Neural cell (in vitro differentiated cells): ENCODE measurements around the gene USP17L22. TPM values are rescaled to one million over a fixed set of nuclear protein-coding genes. Genes with fewer than 3 reads are reported as not detected.
"Not testable (repeated sequence)": the region's sequence is repeated elsewhere in the genome, so short reads cannot be mapped to it uniquely, and the experiment has no call there.

ENCODE experiments used
- H2AFZ ChIP-seq: fragments of 200-600, 300-800 bp; sonication (generic), shearing (Covaris generic); 2 replicates; pipeline ENCODE4 v1.6.0; 2014; ENCODE audit warnings: low read depth, mild to moderate bottlenecking, antibody characterized with exemption, low read length, moderate library complexity
- H3F3A ChIP-seq: fragments of 200-600 bp; shearing (Covaris generic); 2 replicates; pipeline ENCODE4 v1.6.1; 2016; ENCODE audit warnings: mild to moderate bottlenecking, moderate library complexity, mixed read lengths, antibody characterized with exemption, low read length; ENCODE audit not compliant: insufficient read depth, poor library complexity, severe bottlenecking
- H3K27ac ChIP-seq: fragments of 200-600, 300-800 bp; sonication (generic), shearing (Covaris generic); 2 replicates; pipeline ENCODE4 v1.5.1; 2014; ENCODE audit warnings: mild to moderate bottlenecking, low read length, moderate library complexity
- H3K27me3 ChIP-seq: fragments of 300-800, 200-600 bp; sonication (generic), shearing (Covaris generic); 2 replicates; pipeline ENCODE4 v1.6.0; 2014; ENCODE audit warnings: mild to moderate bottlenecking, low read depth, low read length, moderate library complexity; ENCODE audit not compliant: insufficient read depth
- H3K36me3 ChIP-seq: fragments of 300-800, 200-600 bp; sonication (generic), shearing (Covaris generic); 2 replicates; pipeline ENCODE4 v1.5.1; 2014; ENCODE audit warnings: mild to moderate bottlenecking, antibody characterized with exemption, low read length, moderate library complexity; ENCODE audit not compliant: insufficient read depth
- H3K4me2 ChIP-seq: fragments of 300-800, 200-600 bp; sonication (generic), shearing (Covaris generic); 2 replicates; pipeline ENCODE4 v1.6.0; 2014; ENCODE audit warnings: mild to moderate bottlenecking, low read length
- H3K4me3 ChIP-seq: fragments of 300-800, 200-600 bp; sonication (generic), shearing (Covaris generic); 2 replicates; pipeline ENCODE4 v1.5.1; 2014; ENCODE audit warnings: mild to moderate bottlenecking, low read length, moderate library complexity
- H3K79me2 ChIP-seq: fragments of 200-600 bp; shearing (Covaris generic); replicated peaks from 2 replicates; pipeline ENCODE4 v1.6.0; 2014; ENCODE audit warnings: mild to moderate bottlenecking, low read length, moderate library complexity; ENCODE audit not compliant: insufficient read depth
- H3K9ac ChIP-seq: fragments of 300-800, 200-600 bp; sonication (generic), shearing (Covaris generic); 2 replicates; pipeline ENCODE4 v1.6.1; 2016; ENCODE audit warnings: mild to moderate bottlenecking, low read length, mixed read lengths
- H3K9me2 ChIP-seq: fragments of 200-600 bp; shearing (Covaris generic); 2 replicates; pipeline ENCODE4 v1.6.1; 2016; ENCODE audit warnings: mild to moderate bottlenecking, low read length, mixed read lengths; ENCODE audit not compliant: insufficient read depth
- H3K9me3 ChIP-seq: fragments of 200-600, 300-800 bp; sonication (generic), shearing (Covaris generic); 2 replicates; pipeline ENCODE4 v1.6.1; 2016; ENCODE audit warnings: mild to moderate bottlenecking, mixed run types, low read length, moderate library complexity, mixed read lengths
- H4K20me1 ChIP-seq: fragments of 200-600 bp; shearing (Covaris generic); 2 replicates; pipeline ENCODE4 v1.6.1; 2016; ENCODE audit warnings: mild to moderate bottlenecking, mixed run types; ENCODE audit not compliant: insufficient read depth
- polyA plus RNA-seq: library from polyadenylated mRNA; depleted of rRNA; stranded (reverse); fragments of >200 nt; gene quantifications from 2 replicates; pipeline ENCODE4 v1.2.3, GENCODE V29; 2014

USP17L22 gene
- polyA plus RNA-seq, 1 donor from 2014 or later: not detected

DNA sequence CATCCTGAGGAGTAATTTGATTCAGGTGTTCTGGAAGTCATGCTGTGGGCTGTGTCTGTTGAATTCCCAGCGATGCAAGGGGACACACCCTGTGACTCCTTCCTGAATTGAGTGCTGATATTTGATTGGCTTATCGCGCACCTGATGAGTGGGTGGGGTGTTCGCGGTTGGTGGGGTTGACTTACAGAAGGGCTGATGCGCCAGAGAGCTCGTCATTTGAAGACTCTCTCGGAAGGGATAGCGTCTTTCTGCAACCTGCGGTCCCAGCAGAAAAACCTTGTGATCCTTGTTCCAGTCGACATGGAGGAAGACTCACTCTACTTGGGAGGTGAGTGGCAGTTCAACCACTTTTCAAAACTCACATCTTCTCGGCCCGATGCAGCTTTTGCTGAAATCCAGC is 14.3 kb upstream of the USP17L22 start, which contains the start of gene USP17L19:
Gene USP17L19, plus strand, starts transcription at position 301 of the 400 bp plus-strand sequence. Its CDS starts 0 bp downstream, at position 301.
- H2AFZ ChIP-seq, H4K20me1 ChIP-seq, H3K4me3 ChIP-seq, H3K9me2 ChIP-seq, H3K27ac ChIP-seq, H3K36me3 ChIP-seq, H3K4me2 ChIP-seq, H3K9ac ChIP-seq, H3K27me3 ChIP-seq, H3F3A ChIP-seq, H3K79me2 ChIP-seq, H3K9me3 ChIP-seq: not testable (repeated sequence)

DNA sequence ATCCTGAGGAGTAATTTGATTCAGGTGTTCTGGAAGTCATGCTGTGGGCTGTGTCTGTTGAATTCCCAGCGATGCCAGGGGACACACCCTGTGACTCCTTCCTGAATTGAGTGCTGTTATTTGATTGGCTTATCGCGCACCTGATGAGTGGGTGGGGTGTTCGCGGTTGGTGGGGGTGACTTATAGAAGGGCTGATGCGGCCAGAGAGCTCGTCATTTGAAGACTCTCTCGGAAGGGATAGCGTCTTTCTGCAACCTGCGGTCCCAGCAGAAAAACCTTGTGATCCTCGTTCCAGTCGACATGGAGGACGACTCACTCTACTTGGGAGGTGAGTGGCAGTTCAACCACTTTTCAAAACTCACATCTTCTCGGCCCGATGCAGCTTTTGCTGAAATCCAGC is 9.6 kb upstream of the USP17L22 start, which contains the start of gene USP17L20:
Gene USP17L20, plus strand, starts transcription at position 301 of the 400 bp plus-strand sequence. Its CDS starts 0 bp downstream, at position 301.
- H4K20me1 ChIP-seq, H3K9me3 ChIP-seq, H2AFZ ChIP-seq, H3K9ac ChIP-seq, H3K36me3 ChIP-seq, H3F3A ChIP-seq, H3K79me2 ChIP-seq, H3K27me3 ChIP-seq, H3K4me3 ChIP-seq, H3K9me2 ChIP-seq, H3K4me2 ChIP-seq, H3K27ac ChIP-seq: not testable (repeated sequence)

DNA sequence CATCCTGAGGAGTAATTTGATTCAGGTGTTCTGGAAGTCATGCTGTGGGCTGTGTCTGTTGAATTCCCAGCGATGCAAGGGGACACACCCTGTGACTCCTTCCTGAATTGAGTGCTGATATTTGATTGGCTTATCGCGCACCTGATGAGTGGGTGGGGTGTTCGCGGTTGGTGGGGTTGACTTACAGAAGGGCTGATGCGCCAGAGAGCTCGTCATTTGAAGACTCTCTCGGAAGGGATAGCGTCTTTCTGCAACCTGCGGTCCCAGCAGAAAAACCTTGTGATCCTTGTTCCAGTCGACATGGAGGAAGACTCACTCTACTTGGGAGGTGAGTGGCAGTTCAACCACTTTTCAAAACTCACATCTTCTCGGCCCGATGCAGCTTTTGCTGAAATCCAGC is 4.8 kb upstream of the USP17L22 start, which contains the start of gene USP17L21:
Gene USP17L21, plus strand, starts transcription at position 301 of the 400 bp plus-strand sequence. Its CDS starts 0 bp downstream, at position 301.
- not testable (repeated sequence) for H3K9me3 ChIP-seq, H3K9ac ChIP-seq, H3K4me2 ChIP-seq, H3K36me3 ChIP-seq, H3K9me2 ChIP-seq, H3F3A ChIP-seq, H3K27me3 ChIP-seq, H3K27ac ChIP-seq, H4K20me1 ChIP-seq, H3K4me3 ChIP-seq, H2AFZ ChIP-seq, H3K79me2 ChIP-seq

DNA sequence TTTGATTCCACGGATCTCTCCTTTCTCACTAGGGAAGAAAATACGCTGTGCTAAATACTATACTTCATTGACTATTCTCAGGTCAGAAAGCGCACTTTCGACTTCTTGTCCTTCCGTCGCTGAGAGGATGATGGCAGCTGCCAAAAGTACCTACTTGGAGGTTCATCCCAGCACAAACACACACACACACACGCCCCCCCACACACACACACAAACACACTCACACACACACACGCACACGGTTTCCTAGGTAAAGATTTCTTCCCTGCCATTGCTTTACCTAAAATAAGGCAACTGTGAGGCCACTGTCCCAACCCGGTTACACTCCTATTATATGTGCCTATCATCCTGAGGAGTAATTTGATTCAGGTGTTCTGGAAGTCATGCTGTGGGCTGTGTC is 4.3 kb downstream of the USP17L22 start:
- H3K9ac ChIP-seq, H3K4me3 ChIP-seq, H3K27me3 ChIP-seq, H3K4me2 ChIP-seq, H3F3A ChIP-seq, H3K27ac ChIP-seq, H3K9me3 ChIP-seq, H3K9me2 ChIP-seq, H3K79me2 ChIP-seq, H2AFZ ChIP-seq, H3K36me3 ChIP-seq, H4K20me1 ChIP-seq: not testable (repeated sequence)

Other genes starting within 250 kb of the USP17L22 start
- not detected in 2 replicates for gene FAM90A26, start 97.2 kb upstream of the USP17L22 start, polyA plus RNA-seq
- not detected in 2 replicates for gene USP17L10, start 57.0 kb upstream of the USP17L22 start, polyA plus RNA-seq
- not detected in 2 replicates for gene USP17L11, start 52.2 kb upstream of the USP17L22 start, polyA plus RNA-seq
- gene USP17L12, start 47.5 kb upstream of the USP17L22 start, polyA plus RNA-seq: not detected in 2 replicates
- not detected in 2 replicates for gene USP17L13, start 42.7 kb upstream of the USP17L22 start, polyA plus RNA-seq
- not detected in 2 replicates for gene USP17L15, start 33.2 kb upstream of the USP17L22 start, polyA plus RNA-seq
- gene USP17L17, start 23.7 kb upstream of the USP17L22 start, polyA plus RNA-seq: not detected in 2 replicates
- gene USP17L18, start 19.0 kb upstream of the USP17L22 start, polyA plus RNA-seq: not detected in 2 replicates
- not detected in 2 replicates for gene USP17L19, start 14.2 kb upstream of the USP17L22 start, polyA plus RNA-seq
- not detected in 2 replicates for gene USP17L20, start 9.5 kb upstream of the USP17L22 start, polyA plus RNA-seq
- gene USP17L21, start 4.7 kb upstream of the USP17L22 start, polyA plus RNA-seq: not detected in 2 replicates
- gene USP17L24, start 57.5 kb downstream of the USP17L22 start, polyA plus RNA-seq: not detected in 2 replicates
- not detected in 2 replicates for gene USP17L25, start 62.3 kb downstream of the USP17L22 start, polyA plus RNA-seq
- gene USP17L26, start 67.0 kb downstream of the USP17L22 start, polyA plus RNA-seq: not detected in 2 replicates
- not detected in 2 replicates for gene USP17L5, start 71.8 kb downstream of the USP17L22 start, polyA plus RNA-seq
- gene USP17L27, start 76.5 kb downstream of the USP17L22 start, polyA plus RNA-seq: not detected in 2 replicates
- gene USP17L28, start 81.3 kb downstream of the USP17L22 start, polyA plus RNA-seq: not detected in 2 replicates
- not detected in 2 replicates for gene USP17L29, start 86.0 kb downstream of the USP17L22 start, polyA plus RNA-seq
- not detected in 2 replicates for gene USP17L30, start 95.5 kb downstream of the USP17L22 start, polyA plus RNA-seq
- not detected in 2 replicates for gene DEFB131A, start 176.8 kb downstream of the USP17L22 start, polyA plus RNA-seq